HG03139 (cell line): ENCODE results near the gene NLRP8.
"Not testable (repeated sequence)": the region's sequence is repeated elsewhere in the genome, so short reads cannot be mapped to it uniquely, and the experiment has no call there.

ENCODE experiments used
- ATAC-seq: cut with Tn5 transposase; IDR thresholded peaks from one replicate; pipeline ENCODE4 v1.9.1; 2021; ENCODE audit not compliant: unreplicated experiment

Gene NLRP8

DNA sequence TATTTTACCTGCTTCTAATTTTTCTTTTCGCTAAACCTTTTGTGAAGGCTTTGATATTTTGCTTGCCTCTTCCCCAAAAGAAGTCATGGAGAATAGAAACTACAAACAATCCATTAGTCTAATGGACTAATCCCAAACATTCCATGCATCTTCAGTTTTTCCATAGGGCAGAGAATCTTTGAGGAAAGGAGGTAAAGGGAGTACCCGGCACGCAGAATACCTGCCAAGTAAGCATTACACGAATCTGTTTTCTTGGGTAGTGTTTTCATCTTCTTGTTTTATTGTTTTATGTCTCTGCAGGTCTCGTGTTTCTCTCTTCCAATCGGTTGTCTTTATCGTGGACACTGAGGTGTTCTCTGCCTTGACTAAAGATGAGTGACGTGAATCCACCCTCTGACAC lies at the start of gene NLRP8:
NLRP8 (plus strand) TSS at position 301 of the 400 bp plus-strand sequence.
- ATAC-seq = no peak

DNA sequence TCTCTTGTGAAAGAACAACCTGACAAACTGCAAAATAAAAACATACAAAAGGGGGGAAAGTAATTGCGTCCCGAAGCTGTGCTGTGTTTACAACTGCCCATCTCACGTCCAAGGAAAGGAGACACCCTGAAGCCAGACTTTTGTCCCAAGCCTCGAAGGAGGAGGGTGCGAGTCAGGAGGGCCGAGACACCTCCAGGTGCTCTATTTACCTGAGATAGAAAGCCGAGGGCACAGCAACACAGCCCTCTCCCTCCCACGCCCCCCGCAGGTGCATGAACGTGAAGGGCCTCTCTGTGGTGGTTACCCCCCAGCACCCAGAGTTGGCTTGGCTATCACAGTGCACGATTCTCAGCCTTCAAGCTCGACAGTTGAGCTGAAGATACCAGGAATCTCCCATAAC lies 48.7 kb upstream of the NLRP8 start:
- no peak for ATAC-seq

DNA sequence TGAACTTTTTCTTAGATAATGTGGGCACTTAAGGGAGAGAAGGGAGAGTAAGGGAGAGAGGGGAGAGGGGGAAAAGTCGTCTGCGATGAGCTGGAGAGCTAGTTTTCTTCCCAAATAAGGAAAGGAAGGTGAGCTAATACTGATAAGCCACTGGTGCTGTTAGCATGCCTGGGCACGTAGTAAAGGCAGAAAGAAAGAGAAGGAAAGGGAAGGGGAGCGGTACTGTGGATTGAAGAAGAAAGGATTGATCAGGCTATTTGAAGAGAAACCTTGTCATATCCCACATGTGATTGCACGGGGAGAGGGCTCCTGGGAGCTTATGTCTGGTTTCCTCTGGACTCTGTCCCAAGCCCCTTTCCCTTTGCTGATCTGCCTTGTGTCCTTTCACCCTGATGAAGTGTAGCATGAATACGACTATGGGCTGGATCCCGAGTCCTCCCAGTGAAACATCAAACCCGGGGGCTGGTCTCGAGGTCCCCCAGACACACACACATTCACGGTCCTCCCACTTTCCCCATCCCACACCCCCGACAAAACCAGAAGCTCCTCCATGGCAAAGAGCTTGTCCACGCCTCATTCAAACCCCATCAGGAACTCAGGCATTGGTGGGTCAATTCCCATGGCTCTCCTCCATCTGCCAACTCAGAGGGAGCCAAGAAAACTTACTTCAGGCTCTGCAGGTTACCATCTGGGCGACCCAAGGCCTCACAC lies 46.1 kb upstream of the NLRP8 start:
- ATAC-seq = no peak

DNA sequence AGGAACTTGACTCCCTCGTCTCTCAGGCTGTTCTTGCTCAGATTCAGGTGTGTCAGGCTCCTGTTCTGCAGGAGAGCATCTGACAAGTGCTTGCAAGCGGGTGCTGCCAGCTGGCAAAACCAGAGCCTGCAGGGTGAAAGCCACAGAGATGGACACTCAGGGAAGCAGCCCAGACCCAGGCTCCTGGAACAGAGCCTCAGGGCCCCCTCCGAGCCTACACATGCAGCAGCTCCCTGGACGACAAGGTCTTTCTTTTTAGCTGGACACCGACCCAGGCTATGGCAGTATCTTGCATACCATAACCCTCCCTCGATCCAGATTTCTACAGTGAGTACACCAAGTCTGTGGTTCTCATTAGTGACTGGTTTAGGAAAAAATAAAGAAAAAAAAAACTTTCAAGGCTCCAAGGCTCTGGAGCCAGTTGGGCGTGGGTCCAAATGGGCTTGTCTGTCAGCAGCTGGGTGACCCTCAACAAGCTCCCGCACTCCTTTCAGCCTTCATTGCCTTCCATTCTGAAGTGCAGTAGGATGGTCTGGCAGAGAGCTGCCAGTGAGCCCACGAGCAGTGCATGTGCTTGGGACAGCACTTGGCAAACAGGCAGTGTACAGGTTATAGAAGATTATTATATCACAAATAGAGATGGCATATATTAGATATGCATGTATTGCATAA lies 45.4 kb upstream of the NLRP8 start:
- no peak for ATAC-seq

DNA sequence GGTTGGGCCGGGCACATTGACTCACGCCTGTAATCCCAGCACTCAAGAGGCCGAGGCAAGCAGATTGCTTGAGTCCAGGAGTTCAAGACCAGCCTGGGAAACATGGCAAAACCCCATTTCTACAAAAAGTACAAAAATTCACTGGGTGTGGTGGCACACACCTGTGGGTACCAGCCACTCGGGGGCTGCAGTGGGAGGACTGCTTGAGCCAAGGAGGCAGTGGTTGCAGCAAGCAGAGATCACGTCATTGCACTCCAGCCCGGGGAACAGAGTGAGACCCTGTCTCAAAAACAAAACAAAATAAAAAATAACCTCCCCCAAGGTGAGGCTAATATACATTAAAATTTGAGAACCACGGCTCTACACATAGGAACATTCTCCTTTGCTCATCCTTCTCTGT lies 40.3 kb upstream of the NLRP8 start:
- ATAC-seq = no peak

DNA sequence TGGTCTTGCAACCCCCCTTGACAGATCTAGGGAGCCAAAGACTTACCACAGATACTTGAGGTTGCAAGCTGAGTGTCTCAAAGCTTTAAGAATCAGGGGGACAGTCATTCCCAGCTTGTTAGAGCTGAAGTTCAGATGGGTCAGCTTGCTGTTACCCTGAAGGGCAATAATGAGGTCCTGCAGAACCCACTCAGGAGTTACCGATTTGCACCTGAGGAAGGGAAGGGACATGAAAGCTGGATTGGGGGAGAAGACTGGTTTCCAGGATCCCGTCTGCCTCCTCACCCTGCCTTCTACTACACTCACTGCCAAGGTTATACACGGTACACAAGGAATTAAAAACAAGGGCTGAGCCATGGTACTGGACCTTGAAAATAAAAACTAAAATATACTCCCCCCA lies 39.9 kb upstream of the NLRP8 start:
- ATAC-seq = no peak

DNA sequence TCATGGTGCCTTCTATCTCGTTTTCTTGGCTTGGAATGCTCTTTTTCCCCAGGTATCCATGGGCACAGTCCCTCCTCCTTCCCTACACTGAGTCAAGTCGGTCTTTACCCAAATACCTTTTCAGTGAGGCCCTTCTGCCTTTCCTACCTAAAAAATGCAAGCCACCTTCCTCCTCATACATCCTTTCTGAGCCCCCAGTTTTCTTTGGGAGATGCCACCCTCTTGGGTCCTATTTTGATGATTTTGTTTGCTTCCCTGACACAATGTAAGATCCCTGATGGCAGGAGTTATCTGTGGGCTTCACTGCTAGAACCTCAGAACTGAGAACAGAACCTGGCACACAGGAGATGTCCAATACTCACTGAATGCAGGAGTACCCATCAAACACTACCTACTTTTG lies 37.8 kb upstream of the NLRP8 start:
- no peak for ATAC-seq

DNA sequence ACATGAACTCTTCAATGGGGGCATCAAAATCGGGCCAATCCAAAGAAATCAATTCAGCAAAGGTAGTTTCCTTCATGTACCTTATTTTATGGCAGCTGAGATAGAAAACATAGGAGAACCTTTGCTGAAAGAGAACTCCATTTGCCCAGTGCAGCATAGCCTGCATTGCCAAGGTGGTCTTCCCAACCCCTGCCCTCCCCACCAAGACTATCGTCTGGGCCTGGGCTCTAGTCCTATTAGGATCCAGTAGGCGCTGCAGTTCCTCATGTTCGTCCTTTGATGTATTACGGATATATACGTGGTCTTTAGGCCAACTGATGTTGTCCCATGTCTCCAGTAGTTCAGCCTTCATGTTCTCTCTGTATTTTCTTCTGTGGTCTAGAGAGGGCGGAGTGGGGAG lies 34.7 kb upstream of the NLRP8 start:
- no peak for ATAC-seq

DNA sequence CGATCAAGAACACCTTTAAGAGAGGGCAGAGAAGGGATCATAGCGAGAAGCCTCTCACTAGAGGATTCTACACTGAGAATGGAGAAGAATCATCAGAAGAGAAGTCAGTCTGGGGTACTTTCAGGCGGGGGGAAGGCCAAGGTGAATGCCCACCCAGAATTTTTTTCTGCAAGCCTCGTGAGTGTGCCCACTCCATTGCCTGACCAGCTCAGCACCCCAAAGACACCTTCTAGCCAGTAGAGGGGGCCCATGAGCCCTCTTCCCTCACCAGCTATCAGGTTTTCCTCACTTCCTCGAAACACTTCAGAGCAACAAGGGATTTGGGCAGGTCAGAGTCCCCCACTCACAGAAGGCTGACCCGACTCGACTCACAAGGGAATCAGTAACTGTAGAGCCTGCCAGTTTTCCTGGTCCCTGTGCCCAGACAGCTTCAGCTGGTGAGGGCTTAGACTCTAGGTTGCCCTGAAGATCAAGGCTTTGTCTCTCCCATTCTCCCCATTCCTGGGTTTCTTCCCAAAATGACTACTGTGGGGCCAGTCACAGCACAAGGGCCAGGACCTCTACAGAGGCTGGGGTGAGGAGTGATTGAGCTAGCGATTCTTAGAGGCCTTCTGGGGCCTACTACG lies 33.9 kb upstream of the NLRP8 start:
- ATAC-seq = no peak

DNA sequence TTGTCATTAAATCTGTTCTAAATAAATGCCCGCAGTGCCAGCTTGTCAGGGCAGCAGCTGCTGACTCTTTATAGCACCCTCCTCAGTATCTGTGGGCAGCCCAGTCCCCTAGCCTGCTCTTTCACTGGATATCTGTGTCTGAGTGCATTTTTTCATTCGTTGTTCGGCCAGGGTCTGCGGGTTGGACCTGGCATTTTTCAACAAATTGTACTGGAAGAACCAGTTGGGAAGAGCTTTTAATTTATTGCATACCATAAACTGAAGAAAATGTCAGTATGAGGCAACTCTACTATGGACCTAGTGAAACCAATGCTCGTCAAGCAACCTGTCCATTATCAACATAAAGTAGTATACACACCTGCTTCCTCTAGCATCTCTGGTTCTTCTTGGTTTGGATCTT lies 24.1 kb upstream of the NLRP8 start:
- ATAC-seq = no peak

DNA sequence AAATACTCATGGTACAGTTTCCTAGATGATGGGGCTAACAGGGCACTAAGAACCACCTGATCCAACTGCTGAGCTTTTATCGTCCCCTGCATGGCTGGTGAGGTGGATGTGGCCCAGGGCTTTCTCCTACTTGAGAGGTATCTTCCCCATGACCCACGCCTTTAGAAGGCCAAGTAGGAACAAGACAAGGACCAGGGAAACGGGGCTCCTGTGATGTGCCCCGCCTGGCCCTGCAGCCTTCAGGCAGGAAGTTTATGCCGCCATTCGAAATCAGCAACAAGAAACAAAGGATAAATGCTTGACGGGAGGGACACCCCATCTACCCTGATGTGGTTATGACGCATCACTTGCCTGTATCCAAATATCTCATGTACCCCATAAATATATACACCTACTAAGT lies 19.6 kb upstream of the NLRP8 start:
- no peak for ATAC-seq

DNA sequence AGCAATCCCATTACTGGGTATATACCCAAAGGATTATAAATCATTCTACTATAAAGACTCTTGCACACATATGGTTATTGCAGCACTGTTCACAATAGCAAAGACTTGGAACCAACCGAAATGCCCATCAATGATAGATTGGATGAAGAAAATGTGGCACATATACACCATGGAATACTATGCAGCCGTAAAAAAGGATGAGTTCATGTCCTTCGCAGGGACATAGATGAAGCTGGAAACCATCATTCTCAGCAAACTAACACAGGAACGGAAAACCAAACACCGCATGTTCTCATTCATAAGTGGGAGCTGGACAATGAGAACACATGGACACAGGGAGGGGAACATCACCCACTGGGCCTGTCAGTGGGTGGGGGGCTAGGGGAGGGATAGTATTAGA lies 18.4 kb upstream of the NLRP8 start:
- not testable (repeated sequence) for ATAC-seq

DNA sequence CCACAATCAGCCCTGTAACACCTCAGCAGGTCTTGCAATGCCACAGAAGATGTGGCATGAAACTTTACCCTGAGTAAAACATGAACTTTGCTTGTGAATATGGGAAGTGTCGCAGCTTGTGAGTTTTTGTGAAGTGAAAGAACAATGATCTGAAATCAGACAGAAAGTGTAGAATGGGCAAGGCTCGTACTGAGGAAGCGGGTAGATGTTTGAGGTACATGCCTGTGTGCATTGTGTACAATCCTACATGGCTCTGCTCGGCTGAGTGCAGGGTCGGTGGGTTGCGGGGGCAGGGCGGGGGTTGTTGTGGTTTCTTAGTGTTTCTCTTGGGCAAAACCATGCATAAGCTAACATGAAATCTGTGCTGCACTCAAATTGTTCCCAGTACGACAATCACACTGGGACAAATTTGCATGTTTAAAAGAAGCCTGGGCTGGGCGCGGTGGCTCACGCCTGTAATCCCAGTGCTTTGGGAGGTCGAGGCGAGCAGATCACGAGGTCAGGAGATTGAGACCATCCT lies 16.6 kb upstream of the NLRP8 start:
- no peak for ATAC-seq

DNA sequence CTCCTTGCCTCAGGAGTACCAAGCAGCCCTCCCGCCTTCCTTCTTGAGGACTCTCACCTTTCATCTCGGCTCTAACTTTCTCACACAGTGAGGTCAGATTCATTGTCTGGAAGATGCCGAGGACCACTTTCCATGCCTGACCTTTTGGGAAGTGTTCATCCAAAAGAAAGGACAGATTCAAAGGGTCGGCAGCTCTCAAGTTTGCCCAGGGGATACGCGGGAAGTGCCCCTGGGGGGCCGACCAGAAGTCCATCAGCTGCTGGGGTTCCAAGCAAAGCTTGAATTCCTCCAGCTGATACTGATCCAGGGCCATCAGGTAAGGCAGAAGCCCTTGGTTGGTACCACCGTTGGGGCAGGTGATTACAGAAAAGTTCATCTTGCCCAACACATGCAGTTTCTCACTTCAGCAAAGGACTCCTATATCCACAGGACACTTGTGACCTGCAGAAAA lies 15.7 kb upstream of the NLRP8 start, which contains the start of gene NLRP13:
NLRP13 (minus strand) TSS at position 401 of the 451 bp plus-strand sequence; CDS start at position 376, 25 bp downstream.
- no peak for ATAC-seq

DNA sequence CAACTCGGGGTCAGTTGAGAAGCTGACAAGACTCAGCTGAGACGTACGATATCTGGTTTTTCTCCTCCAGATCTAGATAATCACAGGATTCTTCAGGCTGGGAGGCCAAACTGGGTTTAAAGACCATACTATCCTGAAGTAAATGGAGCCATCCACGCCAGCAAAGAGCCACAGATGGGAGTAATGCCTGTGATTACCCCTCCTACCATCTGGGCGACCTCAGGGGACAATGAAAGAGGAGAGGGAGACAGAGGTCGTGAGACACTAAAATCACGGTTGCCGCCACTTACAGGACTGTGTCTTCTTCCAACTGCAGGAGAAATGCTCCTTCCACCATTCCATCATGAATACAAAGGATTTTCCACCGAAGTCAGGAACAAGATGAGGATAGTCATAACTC lies 12.4 kb upstream of the NLRP8 start:
- no peak for ATAC-seq

DNA sequence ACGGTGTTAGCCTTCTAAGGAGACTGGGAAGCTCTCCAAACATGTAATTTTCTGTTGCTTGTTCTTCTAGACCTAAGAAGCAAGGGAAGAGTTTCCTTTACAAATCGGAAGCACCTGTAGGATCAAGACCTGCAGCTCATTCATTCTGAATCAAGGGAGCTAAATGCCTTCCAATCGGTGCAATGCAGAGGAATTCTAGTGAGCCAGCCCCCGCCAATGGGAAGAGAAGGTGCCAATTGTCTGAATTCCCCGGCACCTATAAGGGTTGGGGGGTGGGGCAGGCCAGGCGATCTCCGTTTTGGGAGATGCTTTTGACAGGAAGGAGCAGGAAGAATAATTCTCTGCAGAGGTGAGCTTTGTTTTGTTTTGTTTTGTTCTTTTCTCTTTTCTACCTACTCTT lies 8.4 kb upstream of the NLRP8 start:
- ATAC-seq = no peak

DNA sequence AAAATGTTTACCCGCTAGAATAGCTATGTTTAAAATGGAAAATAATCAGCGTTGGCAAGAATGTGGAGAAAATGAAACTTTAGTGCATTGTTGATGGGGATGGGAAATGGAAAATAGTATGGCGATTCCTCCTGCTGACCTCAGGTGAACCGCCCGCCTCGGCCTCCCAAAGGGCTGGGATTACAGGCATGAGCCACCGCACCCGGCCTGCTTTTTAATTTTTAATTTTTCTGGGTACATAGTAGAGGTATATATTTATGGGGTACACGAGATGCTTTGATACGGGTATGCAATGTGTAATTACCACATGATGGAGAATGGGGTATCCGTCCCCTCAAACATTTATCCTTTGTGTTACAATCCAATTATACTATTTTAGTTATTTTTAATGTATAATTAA lies 7.3 kb upstream of the NLRP8 start:
- ATAC-seq = no peak

DNA sequence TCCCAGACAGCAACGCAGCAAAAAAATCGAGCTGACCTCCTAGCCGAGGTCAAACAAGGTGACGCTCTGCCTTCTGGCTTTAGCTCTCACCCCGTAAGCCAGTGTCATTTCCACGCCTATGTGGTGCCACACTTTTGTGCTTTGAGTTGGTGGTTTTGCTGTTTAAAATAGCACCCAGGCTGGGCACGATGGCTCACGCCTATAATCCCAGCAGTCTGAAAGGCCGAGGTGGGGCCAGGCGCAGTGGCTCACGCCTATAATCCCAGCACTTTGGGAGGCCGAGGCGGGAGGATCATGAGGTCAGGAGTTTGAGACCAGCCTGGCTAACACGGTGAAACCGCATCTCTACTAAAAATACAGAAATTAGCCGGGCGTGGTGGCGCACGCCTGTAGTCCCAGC lies 2.9 kb downstream of the NLRP8 start:
- not testable (repeated sequence) for ATAC-seq

DNA sequence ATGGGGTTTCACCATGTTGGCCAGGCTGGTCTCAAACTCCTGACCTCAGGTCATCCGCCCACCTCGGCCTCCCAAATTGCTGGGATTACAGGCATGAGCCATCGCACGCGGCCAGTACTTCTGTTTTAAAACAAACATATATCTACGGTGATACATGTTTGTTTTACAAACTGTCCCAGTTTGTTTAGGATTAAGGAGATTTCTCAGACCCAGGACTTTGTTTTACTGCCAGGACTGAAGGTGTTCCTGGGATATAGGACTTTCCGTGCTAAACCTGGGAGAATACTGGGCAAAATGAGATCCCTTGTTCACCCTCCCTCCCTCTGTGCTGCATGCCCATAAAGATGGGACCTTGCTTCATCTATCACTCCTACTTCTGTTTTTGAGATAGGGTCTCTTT lies 8.8 kb downstream of the NLRP8 start:
- ATAC-seq = no peak

DNA sequence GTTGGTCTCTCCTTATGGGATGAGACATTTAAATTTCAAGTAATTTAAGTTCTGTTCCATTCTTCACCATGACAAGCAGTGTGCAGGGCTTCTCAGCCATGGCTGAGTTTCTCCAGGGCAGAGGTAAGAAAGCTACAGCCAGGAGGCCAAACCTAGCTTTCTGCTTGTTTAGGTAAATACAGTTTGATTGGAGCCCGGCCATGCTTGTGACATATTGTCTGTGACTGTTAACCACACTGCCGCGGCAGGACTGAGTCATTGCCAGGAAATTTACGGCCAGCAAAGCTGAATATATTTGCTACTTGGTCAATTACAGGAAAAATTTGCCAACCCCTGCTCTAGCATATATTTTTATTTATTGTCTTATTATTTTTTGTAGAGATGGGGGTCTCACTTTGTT lies 10.7 kb downstream of the NLRP8 start:
- no peak for ATAC-seq

DNA sequence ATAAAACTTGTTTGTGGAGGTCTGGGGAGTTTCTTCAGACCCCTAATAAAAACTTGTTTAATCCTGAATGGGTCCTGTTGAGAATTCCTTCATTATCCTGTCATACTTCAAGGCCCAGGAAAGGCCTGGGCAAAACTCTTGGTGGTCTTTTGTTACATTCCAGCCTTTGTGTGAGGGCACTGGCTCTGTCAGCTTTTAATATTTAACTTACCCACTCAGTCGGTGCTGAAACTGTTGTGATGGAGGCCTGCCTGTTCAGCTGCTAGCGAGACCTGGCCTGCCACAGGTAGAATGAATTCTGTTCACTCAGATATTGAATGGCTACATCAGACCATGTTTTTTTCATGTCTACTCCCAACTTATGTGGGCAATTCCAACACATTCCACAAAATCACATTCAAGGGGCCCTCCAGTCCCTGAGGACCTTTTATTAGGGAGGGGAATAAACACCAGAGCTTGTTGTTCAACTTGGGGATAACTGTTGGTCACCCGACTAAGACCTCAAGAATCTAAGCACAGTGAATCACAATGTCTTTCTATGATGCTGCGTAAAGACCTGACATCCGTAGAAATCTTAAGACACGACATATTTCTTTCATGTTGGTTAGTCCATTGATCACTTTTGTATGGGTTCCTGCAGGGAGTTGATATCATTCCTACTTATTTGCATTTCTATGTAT lies 12.5 kb downstream of the NLRP8 start:
- no peak for ATAC-seq
